ENCODE results near the gene ITK.
A peak's percentile ranks its signal among the peaks of the same experiment; 100 is the strongest.

ITK gene

DNA sequence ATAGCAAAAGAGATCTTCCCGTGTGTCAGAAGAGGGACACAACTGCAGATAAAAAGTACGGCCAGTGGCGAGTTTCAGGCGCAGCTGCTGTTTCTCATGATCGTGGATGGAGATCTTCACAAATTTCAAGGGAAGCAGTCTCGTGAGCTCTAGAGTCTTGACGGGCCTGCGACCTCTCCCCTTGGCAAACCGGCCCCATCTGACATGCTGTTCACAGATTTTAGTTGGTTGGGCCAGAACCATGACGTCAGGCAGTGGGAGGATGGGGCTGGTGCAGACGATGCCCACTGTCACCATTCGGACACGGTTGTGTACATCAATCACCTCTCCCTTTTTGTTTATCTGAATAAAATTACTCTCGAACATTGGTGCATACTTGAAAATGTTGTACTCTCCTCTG, 15.0 kb upstream of the ITK start:
- no peak overlapping the region for H3K56ac ChIP-seq (ENCODE audit: low read length)
- no peak overlapping the region for H3K9ac ChIP-seq (ENCODE audit: low read length)
- H4K5ac ChIP-seq (ENCODE audit: low read length) = no peak overlapping the region
- H3K4ac ChIP-seq (ENCODE audit: low read depth, low read length) = no peak overlapping the region
- H2BK5ac ChIP-seq (ENCODE audit: low read length) = no peak overlapping the region
- H3K4me3 ChIP-seq (ENCODE audit: low read length) = no peak overlapping the region
- H3K36me3 ChIP-seq (ENCODE audit: control insufficient read depth, insufficient read depth, low read length) = no peaks in the 10 kb centered on the region
- H3K4me1 ChIP-seq (ENCODE audit: control insufficient read depth, low read depth, low read length) = no peaks in the 10 kb centered on the region
- no peak overlapping the region for H3K18ac ChIP-seq (ENCODE audit: low read length)
- H3K27ac ChIP-seq (ENCODE audit: low read depth, low read length) = no peak overlapping the region
- no peak for DNase-seq
- H4K8ac ChIP-seq (ENCODE audit: low read depth, low read length) = no peak overlapping the region
- no peaks in the 10 kb centered on the region for H3K79me1 ChIP-seq (ENCODE audit: low read length)
- no peaks in the 10 kb centered on the region for H3K79me2 ChIP-seq (ENCODE audit: control insufficient read depth, insufficient read depth, low read length)
- H3K4me2 ChIP-seq (ENCODE audit: low read length) = no peak overlapping the region
- no CpG with 5 or more reads among the region's 14 CpGs for WGBS (ENCODE audit: extremely low coverage, insufficient coverage, low lambda C conversion rate)
- no peak overlapping the region for H3K23ac ChIP-seq (ENCODE audit: low read length)
- no peak overlapping the region for H2BK15ac ChIP-seq (replicated peaks; ENCODE audit: low read depth)
- H3K27me3 ChIP-seq (ENCODE audit: insufficient read depth, low read length, poor library complexity) = no peaks in the 10 kb centered on the region
- no peak overlapping the region for H2BK120ac ChIP-seq (ENCODE audit: low read depth, low read length)
- H2AK5ac ChIP-seq (ENCODE audit: low read length) = no peak overlapping the region

DNA sequence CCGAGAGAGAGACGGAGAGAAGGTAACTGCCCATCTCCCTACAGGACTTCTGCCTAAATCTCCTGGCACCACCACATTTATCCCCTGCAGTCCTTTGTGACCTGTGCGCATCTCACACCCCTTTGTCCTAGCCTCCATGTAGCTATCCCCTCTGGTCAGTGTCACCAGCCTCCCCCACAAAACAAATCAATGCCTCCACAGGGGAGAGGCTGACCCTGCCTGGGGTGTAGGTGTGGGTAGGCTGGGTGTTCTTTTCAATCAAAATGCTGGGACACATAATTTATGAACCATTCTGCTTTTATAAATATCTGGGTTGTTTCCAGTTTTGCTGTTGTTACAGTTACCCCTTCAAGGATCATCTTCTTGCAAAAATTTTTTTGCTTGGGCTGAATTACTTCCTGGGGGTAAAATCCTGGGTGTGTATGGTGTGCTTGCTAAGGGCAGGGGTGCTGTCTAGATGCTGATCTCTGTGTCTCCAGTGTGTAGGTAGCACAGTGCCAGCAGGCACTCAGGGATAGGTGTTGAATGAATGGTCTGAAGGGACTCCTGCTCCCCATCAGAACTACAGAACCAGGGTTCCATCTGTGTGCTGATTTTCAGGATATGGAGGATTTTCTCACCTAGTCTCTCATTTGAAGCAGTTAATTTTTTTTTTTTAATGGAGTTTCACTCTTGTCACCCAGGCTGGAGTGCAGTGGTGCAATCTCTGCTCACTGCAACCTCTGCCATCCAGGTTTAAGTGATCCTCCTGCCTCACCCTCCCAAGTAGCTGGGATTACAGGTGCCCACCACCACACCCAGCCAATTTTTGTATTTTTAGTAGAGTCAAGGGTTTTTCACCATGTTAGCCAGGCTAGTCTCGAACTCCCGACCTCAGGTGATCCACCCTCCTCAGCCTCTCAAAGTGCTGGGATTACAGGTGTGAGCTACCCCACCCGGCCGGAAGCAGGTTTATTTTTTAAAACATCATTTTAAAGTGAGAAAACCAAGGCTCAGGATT, 14.1 kb upstream of the ITK start, which contains the start of gene GARIN3:
Gene GARIN3, minus strand, starts transcription at position 51 of the 1,000 bp plus-strand sequence. CDS start 96 bp downstream, outside the sequence.
- Histone ChIP-seq H2BK5ac (ENCODE audit: low read length) (no peak within 1 kb of the TSS), H3K36me3 (ENCODE audit: control insufficient read depth, insufficient read depth, low read length) (no peaks in the 10 kb centered on the region), H3K4me3 (ENCODE audit: low read length) (no peak within 1 kb of the TSS), H3K23ac (ENCODE audit: low read length) (no peak within 1 kb of the TSS), H3K27me3 (ENCODE audit: insufficient read depth, low read length, poor library complexity) (no peaks in the 10 kb centered on the region), H2BK120ac (ENCODE audit: low read depth, low read length) (no peak within 1 kb of the TSS), H2BK15ac (replicated peaks; ENCODE audit: low read depth) (no peak within 1 kb of the TSS), H3K18ac (ENCODE audit: low read length) (no peak within 1 kb of the TSS), H4K5ac (ENCODE audit: low read length) (no peak within 1 kb of the TSS), H2AK5ac (ENCODE audit: low read length) (no peak within 1 kb of the TSS), H3K56ac (ENCODE audit: low read length) (no peak within 1 kb of the TSS), H3K27ac (ENCODE audit: low read depth, low read length) (no peak within 1 kb of the TSS), H3K79me2 (ENCODE audit: control insufficient read depth, insufficient read depth, low read length) (no peaks in the 10 kb centered on the region), H4K8ac (ENCODE audit: low read depth, low read length) (no peak within 1 kb of the TSS), H3K9ac (ENCODE audit: low read length) (no peak within 1 kb of the TSS), H3K4me1 (ENCODE audit: control insufficient read depth, low read depth, low read length) (no peaks in the 10 kb centered on the region), H3K79me1 (ENCODE audit: low read length) (no peaks in the 10 kb centered on the region), H3K4ac (ENCODE audit: low read depth, low read length) (no peak within 1 kb of the TSS), H3K4me2 (ENCODE audit: low read length) (no peak within 1 kb of the TSS)
- DNase-seq = no peak
- WGBS (ENCODE audit: extremely low coverage, insufficient coverage, low lambda C conversion rate) = no CpG with 5 or more reads among the region's 7 CpGs

DNA sequence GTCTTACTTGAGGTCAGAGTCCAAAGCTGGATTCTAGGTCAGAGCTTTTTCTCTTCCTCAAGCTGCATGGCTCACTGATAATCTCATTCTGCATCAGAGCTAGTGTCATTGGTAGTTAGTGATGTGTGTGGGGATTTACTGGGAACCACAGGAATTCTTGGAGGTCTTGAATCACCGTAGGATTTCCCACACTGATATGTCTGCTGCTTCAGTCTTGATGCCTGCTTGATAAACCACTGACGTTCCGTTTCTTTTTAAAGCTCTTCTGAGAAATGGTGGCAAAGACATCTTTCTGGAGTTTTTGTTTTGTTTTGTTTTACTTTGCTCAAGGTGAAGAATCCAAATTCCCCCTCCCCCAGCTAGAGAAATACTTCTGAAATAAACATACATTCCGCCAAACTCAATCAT, 13.4 kb upstream of the ITK start:
- H3K56ac ChIP-seq (ENCODE audit: low read length) = no peak overlapping the region
- no peaks in the 10 kb centered on the region for H3K27me3 ChIP-seq (ENCODE audit: insufficient read depth, low read length, poor library complexity)
- H2BK5ac ChIP-seq (ENCODE audit: low read length) = no peak overlapping the region
- H3K9ac ChIP-seq (ENCODE audit: low read length) = no peak overlapping the region
- no peaks in the 10 kb centered on the region for H3K79me2 ChIP-seq (ENCODE audit: control insufficient read depth, insufficient read depth, low read length)
- no peak overlapping the region for H3K4me3 ChIP-seq (ENCODE audit: low read length)
- H4K8ac ChIP-seq (ENCODE audit: low read depth, low read length) = no peak overlapping the region
- H2AK5ac ChIP-seq (ENCODE audit: low read length) = no peak overlapping the region
- no CpG with 5 or more reads among the region's 4 CpGs for WGBS (ENCODE audit: extremely low coverage, insufficient coverage, low lambda C conversion rate)
- no peak overlapping the region for H3K23ac ChIP-seq (ENCODE audit: low read length)
- H3K36me3 ChIP-seq (ENCODE audit: control insufficient read depth, insufficient read depth, low read length) = no peaks in the 10 kb centered on the region
- no peak overlapping the region for H2BK15ac ChIP-seq (replicated peaks; ENCODE audit: low read depth)
- no peaks in the 10 kb centered on the region for H3K4me1 ChIP-seq (ENCODE audit: control insufficient read depth, low read depth, low read length)
- no peak overlapping the region for H3K4ac ChIP-seq (ENCODE audit: low read depth, low read length)
- no peaks in the 10 kb centered on the region for H3K79me1 ChIP-seq (ENCODE audit: low read length)
- no peak overlapping the region for H2BK120ac ChIP-seq (ENCODE audit: low read depth, low read length)
- H3K27ac ChIP-seq (ENCODE audit: low read depth, low read length) = no peak overlapping the region
- H3K4me2 ChIP-seq (ENCODE audit: low read length) = no peak overlapping the region
- peak; percentile 47 for DNase-seq
- H3K18ac ChIP-seq (ENCODE audit: low read length) = no peak overlapping the region
- H4K5ac ChIP-seq (ENCODE audit: low read length) = no peak overlapping the region

DNA sequence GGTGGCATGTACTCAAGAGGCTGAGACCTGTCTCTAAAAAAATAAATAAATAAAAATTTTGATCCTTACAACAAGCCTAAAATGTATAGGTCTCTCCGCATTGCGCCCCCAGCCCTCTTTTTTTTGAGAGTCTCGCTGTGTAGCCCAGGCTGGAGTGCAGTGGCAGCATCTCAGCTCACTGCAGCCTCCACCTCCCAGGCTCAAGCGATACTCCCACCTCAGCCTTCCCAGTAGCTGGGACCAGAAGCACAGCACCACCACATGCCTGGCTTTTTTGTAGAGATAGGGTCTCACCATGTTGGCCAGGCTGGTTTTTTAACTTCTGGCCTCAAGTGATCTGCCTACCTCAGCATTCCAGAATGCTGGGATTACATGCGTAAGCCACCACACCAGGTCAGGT, 12.4 kb upstream of the ITK start:
- Histone ChIP-seq H3K23ac (ENCODE audit: low read length) (no peak overlapping the region), H4K5ac (ENCODE audit: low read length) (no peak overlapping the region), H3K27ac (ENCODE audit: low read depth, low read length) (no peak overlapping the region), H3K36me3 (ENCODE audit: control insufficient read depth, insufficient read depth, low read length) (no peaks in the 10 kb centered on the region), H2AK5ac (ENCODE audit: low read length) (no peak overlapping the region), H3K4ac (ENCODE audit: low read depth, low read length) (no peak overlapping the region), H3K4me1 (ENCODE audit: control insufficient read depth, low read depth, low read length) (no peaks in the 10 kb centered on the region), H3K4me2 (ENCODE audit: low read length) (no peak overlapping the region), H3K79me2 (ENCODE audit: control insufficient read depth, insufficient read depth, low read length) (no peaks in the 10 kb centered on the region), H3K4me3 (ENCODE audit: low read length) (no peak overlapping the region), H2BK15ac (replicated peaks; ENCODE audit: low read depth) (no peak overlapping the region), H4K8ac (ENCODE audit: low read depth, low read length) (no peak overlapping the region), H2BK120ac (ENCODE audit: low read depth, low read length) (no peak overlapping the region), H3K27me3 (ENCODE audit: insufficient read depth, low read length, poor library complexity) (no peaks in the 10 kb centered on the region), H3K18ac (ENCODE audit: low read length) (no peak overlapping the region), H2BK5ac (ENCODE audit: low read length) (no peak overlapping the region), H3K56ac (ENCODE audit: low read length) (no peak overlapping the region), H3K9ac (ENCODE audit: low read length) (no peak overlapping the region), H3K79me1 (ENCODE audit: low read length) (no peaks in the 10 kb centered on the region)
- DNase-seq = no peak
- no CpG with 5 or more reads among the region's 5 CpGs for WGBS (ENCODE audit: extremely low coverage, insufficient coverage, low lambda C conversion rate)

DNA sequence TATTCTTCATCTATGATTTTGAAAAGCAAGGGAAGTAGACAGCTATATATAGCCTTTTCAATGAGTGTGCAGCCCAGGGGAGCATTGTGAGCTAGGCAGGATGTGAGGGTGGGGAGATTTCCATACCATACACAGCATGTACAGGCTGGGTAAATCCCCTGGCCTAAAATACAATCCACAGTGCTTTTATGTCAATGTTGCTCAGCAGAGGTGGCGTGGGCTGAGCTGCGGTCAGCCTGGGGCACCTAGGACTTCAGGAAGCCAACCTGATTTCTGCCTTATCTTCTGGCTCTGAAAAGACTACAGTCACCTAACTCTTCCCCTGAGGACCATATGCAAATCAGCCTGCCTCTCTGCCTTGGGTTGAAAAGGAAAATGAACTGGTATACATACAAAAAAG, 8.2 kb upstream of the ITK start:
- H3K27ac ChIP-seq (ENCODE audit: low read depth, low read length) = no peak overlapping the region
- H3K4me3 ChIP-seq (ENCODE audit: low read length) = no peak overlapping the region
- H3K56ac ChIP-seq (ENCODE audit: low read length) = no peak overlapping the region

More for the DNA sequence above, 8.2 kb upstream of the ITK start:
- H2AK5ac ChIP-seq (ENCODE audit: low read length) = no peak overlapping the region
- no peak overlapping the region for H4K5ac ChIP-seq (ENCODE audit: low read length)
- no peak overlapping the region for H3K23ac ChIP-seq (ENCODE audit: low read length)
- no peaks in the 10 kb centered on the region for H3K79me1 ChIP-seq (ENCODE audit: low read length)
- H2BK120ac ChIP-seq (ENCODE audit: low read depth, low read length) = no peak overlapping the region
- H3K4me2 ChIP-seq (ENCODE audit: low read length) = no peak overlapping the region
- DNase-seq = peak; percentile 2
- H3K36me3 ChIP-seq (ENCODE audit: control insufficient read depth, insufficient read depth, low read length) = no peaks in the 10 kb centered on the region
- H2BK15ac ChIP-seq (replicated peaks; ENCODE audit: low read depth) = no peak overlapping the region
- H3K4me1 ChIP-seq (ENCODE audit: control insufficient read depth, low read depth, low read length) = no peaks in the 10 kb centered on the region
- H3K79me2 ChIP-seq (ENCODE audit: control insufficient read depth, insufficient read depth, low read length) = no peaks in the 10 kb centered on the region
- no peaks in the 10 kb centered on the region for H3K27me3 ChIP-seq (ENCODE audit: insufficient read depth, low read length, poor library complexity)
- no peak overlapping the region for H3K4ac ChIP-seq (ENCODE audit: low read depth, low read length)
- H3K9ac ChIP-seq (ENCODE audit: low read length) = no peak overlapping the region
- H2BK5ac ChIP-seq (ENCODE audit: low read length) = no peak overlapping the region
- H4K8ac ChIP-seq (ENCODE audit: low read depth, low read length) = no peak overlapping the region
- no CpG with 5 or more reads among the region's 2 CpGs for WGBS (ENCODE audit: extremely low coverage, insufficient coverage, low lambda C conversion rate)
- H3K18ac ChIP-seq (ENCODE audit: low read length) = no peak overlapping the region

Measured in mesendoderm (in vitro differentiated cells).